ENCODE data around the gene HIVEP3.

- no peak for TF ChIP-seq CTCF (IDR thresholded peaks at IDR 0.05)
- no peak for TF ChIP-seq POLR2A (IDR thresholded peaks at IDR 0.05)
Measured at GRCh38 chr1:41950820-41951219, 32.1 kb upstream of the HIVEP3 start.

Data from esophagus squamous epithelium (tissue), 4 donors.